Astrocyte (in vitro differentiated cells and primary cell): ENCODE results near the gene LRIG3. TPM values are rescaled to one million over a fixed set of nuclear protein-coding genes. Genes with fewer than 3 reads are reported as not detected.

ENCODE experiments used
- DNase-seq: peaks from one replicate; pipeline ENCODE4 v3.0.0-alpha.2; 2010; ENCODE audit warnings: low read depth
- FAIRE-seq: peaks from 2 replicates; lab custom pipeline; 2011; peaks lifted over from hg19 to GRCh38; lab: Jason Lieb, UNC
- H2AFZ ChIP-seq: 2 replicates; pipeline ENCODE4 v1.6.0; 2012; ENCODE audit warnings: low read depth, low read length, inconsistent platforms
- H3K27ac ChIP-seq: 2 replicates; pipeline ENCODE4 v1.5.1; 2011; ENCODE audit warnings: low read depth, low read length, inconsistent platforms
- H3K27me3 ChIP-seq: 2 replicates; pipeline ENCODE4 v1.6.0; 2011; ENCODE audit warnings: low read length, inconsistent platforms; ENCODE audit not compliant: insufficient read depth
- H3K36me3 ChIP-seq: 2 replicates; pipeline ENCODE4 v1.5.1; 2011; ENCODE audit warnings: low read length, inconsistent platforms; ENCODE audit not compliant: insufficient read depth
- H3K4me1 ChIP-seq: 2 replicates; pipeline ENCODE4 v1.5.1; 2011; ENCODE audit warnings: low read length, inconsistent platforms; ENCODE audit not compliant: insufficient read depth
- H3K4me2 ChIP-seq: 2 replicates; pipeline ENCODE4 v1.6.0; 2012; ENCODE audit warnings: low read length, inconsistent platforms
- H3K4me3 ChIP-seq: 2 replicates; pipeline ENCODE4 v1.5.1; 2011; ENCODE audit warnings: low read depth, mild to moderate bottlenecking, low read length, inconsistent platforms; ENCODE audit not compliant: insufficient read depth
- H3K79me2 ChIP-seq: 2 replicates; pipeline ENCODE4 v1.6.0; 2012; ENCODE audit warnings: mild to moderate bottlenecking, low read length, inconsistent platforms; ENCODE audit not compliant: insufficient read depth
- H3K9ac ChIP-seq: 2 replicates; pipeline ENCODE4 v1.6.0; 2012; ENCODE audit warnings: mild to moderate bottlenecking, low read length, inconsistent platforms
- H3K9me3 ChIP-seq: 2 replicates; pipeline ENCODE4 v1.5.1; 2012; ENCODE audit warnings: low read depth, mild to moderate bottlenecking, low read length, inconsistent platforms; ENCODE audit not compliant: insufficient read depth
- H4K20me1 ChIP-seq: 2 replicates; pipeline ENCODE4 v1.6.0; 2012; ENCODE audit warnings: low read length, inconsistent platforms; ENCODE audit not compliant: insufficient read depth
- H3K27ac Mint-ChIP-seq: one replicate; pipeline ENCODE4 v1.8.0; 2021; ENCODE audit warnings: mild to moderate bottlenecking, mixed read lengths; ENCODE audit not compliant: unreplicated experiment
- H3K27me3 Mint-ChIP-seq: one replicate; pipeline ENCODE4 v1.8.0; 2021; ENCODE audit warnings: low read depth, mixed read lengths; ENCODE audit not compliant: unreplicated experiment
- H3K36me3 Mint-ChIP-seq: one replicate; pipeline ENCODE4 v1.8.0; 2021; ENCODE audit warnings: low read depth, mixed read lengths; ENCODE audit not compliant: unreplicated experiment
- H3K4me1 Mint-ChIP-seq: one replicate; pipeline ENCODE4 v1.8.0; 2021; ENCODE audit warnings: low read depth, mixed read lengths; ENCODE audit not compliant: unreplicated experiment
- H3K4me3 Mint-ChIP-seq: one replicate; pipeline ENCODE4 v1.8.0; 2021; ENCODE audit warnings: mild to moderate bottlenecking, moderate library complexity, mixed read lengths; ENCODE audit not compliant: unreplicated experiment
- H3K9me3 Mint-ChIP-seq: one replicate; pipeline ENCODE4 v1.8.0; 2021; ENCODE audit warnings: mild to moderate bottlenecking, mixed read lengths; ENCODE audit not compliant: unreplicated experiment
- EZH2 ChIP-seq: IDR thresholded peaks from 2 replicates; pipeline ENCODE4 v1.6.1; 2012; ENCODE audit warnings: mild to moderate bottlenecking, low read length, inconsistent platforms; ENCODE audit not compliant: insufficient read depth
- total RNA-seq: library from RNA; stranded (reverse); gene quantifications from 2 replicates; pipeline ENCODE4 v1.2.1, GENCODE V29; 2021
- TF ChIP-seq, protein P1 (sequence below): IDR thresholded peaks from 2 replicates; pipeline ENCODE4 v1.5.1; 2011; ENCODE audit warnings: low read depth, mild to moderate bottlenecking, inconsistent platforms, low read length, moderate library complexity; ENCODE audit not compliant: insufficient read depth

Gene LRIG3
- total RNA-seq, 1 donor from 2014 or later, result 96.0 TPM

DNA sequence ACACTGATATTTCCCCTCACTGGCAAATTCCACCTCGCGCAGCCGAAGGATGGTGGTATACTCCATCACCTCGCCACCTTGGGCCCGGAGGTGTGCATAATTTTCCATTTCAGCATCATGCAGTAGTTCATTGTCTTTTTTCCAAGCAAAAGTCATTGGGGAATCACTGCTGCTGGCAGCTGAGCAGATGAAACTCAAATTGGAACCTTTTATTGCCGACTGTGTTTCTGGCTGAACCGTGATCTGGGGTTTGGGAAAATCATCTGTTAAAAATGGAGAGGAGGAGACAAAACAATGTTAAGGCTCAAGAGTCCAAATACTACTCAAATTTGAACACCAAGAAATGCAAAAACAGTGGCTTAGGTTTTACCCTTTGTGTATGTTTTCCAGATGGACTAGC lies 39.7 kb downstream of the LRIG3 start:
- H3K27ac Mint-ChIP-seq, result peak overlapping the region; percentile 10
- peaks cover 63% of the 10 kb centered on the region for H3K36me3 ChIP-seq

DNA sequence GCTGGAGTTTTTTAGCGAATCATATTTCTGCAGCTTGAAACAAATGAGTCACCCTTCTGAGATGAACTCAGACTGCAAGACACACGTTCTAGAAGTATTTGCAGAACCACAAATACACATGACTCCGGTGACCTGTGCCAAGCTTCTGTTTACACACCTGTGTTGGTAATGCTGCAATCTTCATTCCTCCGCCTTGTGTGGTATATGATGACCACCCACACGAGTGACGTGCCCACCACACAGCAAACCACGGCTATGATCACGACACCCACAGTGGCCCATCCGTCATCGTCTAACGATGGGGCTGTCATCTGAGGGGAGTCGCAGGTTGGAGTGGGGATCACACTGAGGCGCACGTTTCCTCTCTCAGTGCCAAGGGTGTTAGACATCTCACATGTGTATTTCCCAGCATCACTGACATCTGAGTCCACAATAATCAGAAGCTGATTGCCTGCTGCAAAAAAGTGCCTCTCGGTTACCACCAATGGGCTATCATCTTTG lies 43.0 kb downstream of the LRIG3 start:
- Histone ChIP-seq H3K27ac (peak overlapping the region; percentile 80), H3K4me2 (peak overlapping the region; percentile 3), H3K9me3 (no peaks in the 10 kb centered on the region), H3K27me3 (no peaks in the 10 kb centered on the region), H4K20me1 (no peaks in the 10 kb centered on the region), H3K4me3 (no peak overlapping the region), H3K9ac (peak overlapping the region; percentile 35), H3K4me1 (peaks cover 18% of the 10 kb centered on the region), H2AFZ (no peak overlapping the region), H3K79me2 (no peaks in the 10 kb centered on the region), H3K36me3 (peaks cover 65% of the 10 kb centered on the region)
- FAIRE-seq, result peak; percentile 92
- H3K36me3 Mint-ChIP-seq, result peaks cover 51% of the 10 kb centered on the region
- DNase-seq, result peak; percentile 100
- no peak for TF ChIP-seq EZH2
- TF ChIP-seq, protein P1, sequence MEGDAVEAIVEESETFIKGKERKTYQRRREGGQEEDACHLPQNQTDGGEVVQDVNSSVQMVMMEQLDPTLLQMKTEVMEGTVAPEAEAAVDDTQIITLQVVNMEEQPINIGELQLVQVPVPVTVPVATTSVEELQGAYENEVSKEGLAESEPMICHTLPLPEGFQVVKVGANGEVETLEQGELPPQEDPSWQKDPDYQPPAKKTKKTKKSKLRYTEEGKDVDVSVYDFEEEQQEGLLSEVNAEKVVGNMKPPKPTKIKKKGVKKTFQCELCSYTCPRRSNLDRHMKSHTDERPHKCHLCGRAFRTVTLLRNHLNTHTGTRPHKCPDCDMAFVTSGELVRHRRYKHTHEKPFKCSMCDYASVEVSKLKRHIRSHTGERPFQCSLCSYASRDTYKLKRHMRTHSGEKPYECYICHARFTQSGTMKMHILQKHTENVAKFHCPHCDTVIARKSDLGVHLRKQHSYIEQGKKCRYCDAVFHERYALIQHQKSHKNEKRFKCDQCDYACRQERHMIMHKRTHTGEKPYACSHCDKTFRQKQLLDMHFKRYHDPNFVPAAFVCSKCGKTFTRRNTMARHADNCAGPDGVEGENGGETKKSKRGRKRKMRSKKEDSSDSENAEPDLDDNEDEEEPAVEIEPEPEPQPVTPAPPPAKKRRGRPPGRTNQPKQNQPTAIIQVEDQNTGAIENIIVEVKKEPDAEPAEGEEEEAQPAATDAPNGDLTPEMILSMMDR, result no peak
- no peaks in the 10 kb centered on the region for H3K27me3 Mint-ChIP-seq
- H3K4me3 Mint-ChIP-seq, result no peak overlapping the region
- peak overlapping the region; percentile 86 for H3K27ac Mint-ChIP-seq
- no peaks in the 10 kb centered on the region for H3K9me3 Mint-ChIP-seq
- H3K4me1 Mint-ChIP-seq, result peaks cover 54% of the 10 kb centered on the region

More for the DNA sequence above, 39.7 kb downstream of the LRIG3 start:
- H3K27ac ChIP-seq, result no peak overlapping the region
- FAIRE-seq (no peak), DNase-seq (no peak)
- H3K4me1 ChIP-seq, result peaks cover 14% of the 10 kb centered on the region
- peaks cover 3% of the 10 kb centered on the region for H3K79me2 ChIP-seq
- H3K9me3 Mint-ChIP-seq, result no peaks in the 10 kb centered on the region
- no peaks in the 10 kb centered on the region for H3K27me3 Mint-ChIP-seq
- TF ChIP-seq EZH2, result no peak
- TF ChIP-seq, protein P1, result no peak
- no peaks in the 10 kb centered on the region for H3K9me3 ChIP-seq
- H4K20me1 ChIP-seq, result no peaks in the 10 kb centered on the region
- H3K4me1 Mint-ChIP-seq, result peaks cover 49% of the 10 kb centered on the region
- H3K9ac ChIP-seq, result no peak overlapping the region
- H3K36me3 Mint-ChIP-seq, result peaks cover 34% of the 10 kb centered on the region
- no peaks in the 10 kb centered on the region for H3K27me3 ChIP-seq
- no peak overlapping the region for H3K4me2 ChIP-seq
- no peak overlapping the region for H3K4me3 Mint-ChIP-seq
- H3K4me3 ChIP-seq, result no peak overlapping the region
- no peak overlapping the region for H2AFZ ChIP-seq

DNA sequence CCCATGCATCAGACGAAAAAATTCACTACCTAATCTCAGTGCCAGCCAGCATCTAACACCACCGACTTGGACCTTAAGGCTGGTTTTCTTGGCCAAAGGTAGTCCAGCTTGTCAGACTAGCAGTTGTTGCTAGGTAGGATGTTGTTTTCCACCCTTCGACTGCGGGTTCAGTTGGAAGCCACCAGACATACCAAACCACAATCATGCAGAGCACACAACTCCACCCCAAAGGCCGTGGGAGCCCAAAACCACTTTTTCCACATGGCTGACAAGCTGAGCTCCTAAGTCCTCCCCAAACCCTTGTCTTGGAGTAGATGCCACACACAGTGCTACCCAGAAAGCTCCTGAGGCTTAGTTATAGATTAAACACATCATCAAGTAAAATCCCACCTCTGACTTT lies 46.8 kb downstream of the LRIG3 start:
- H3K36me3 Mint-ChIP-seq, result peaks cover 41% of the 10 kb centered on the region
- H3K9me3 Mint-ChIP-seq, result no peaks in the 10 kb centered on the region
- Histone ChIP-seq H3K36me3 (peaks cover 59% of the 10 kb centered on the region), H3K79me2 (no peaks in the 10 kb centered on the region), H3K4me3 (no peak overlapping the region), H3K4me2 (no peak overlapping the region), H3K4me1 (peaks cover 18% of the 10 kb centered on the region), H3K9me3 (no peaks in the 10 kb centered on the region), H2AFZ (no peak overlapping the region), H3K9ac (peak overlapping the region; percentile 6), H3K27ac (peak overlapping the region; percentile 43), H4K20me1 (no peaks in the 10 kb centered on the region), H3K27me3 (no peaks in the 10 kb centered on the region)
- peaks cover 43% of the 10 kb centered on the region for H3K4me1 Mint-ChIP-seq
- DNase-seq (peak; percentile 93), FAIRE-seq (no peak)
- no peak for TF ChIP-seq EZH2
- TF ChIP-seq, protein P1, result no peak
- H3K27ac Mint-ChIP-seq, result peak overlapping the region; percentile 81
- peak overlapping the region; percentile 47 for H3K4me3 Mint-ChIP-seq
- no peaks in the 10 kb centered on the region for H3K27me3 Mint-ChIP-seq
